Measurements from ENCODE around the gene ETFB. TPM values are rescaled to one million over a fixed set of nuclear protein-coding genes. Genes with fewer than 3 reads are reported as not detected.

ETFB gene
- total RNA-seq, 1 donor from 2014 or later = 40.7 TPM

DNA sequence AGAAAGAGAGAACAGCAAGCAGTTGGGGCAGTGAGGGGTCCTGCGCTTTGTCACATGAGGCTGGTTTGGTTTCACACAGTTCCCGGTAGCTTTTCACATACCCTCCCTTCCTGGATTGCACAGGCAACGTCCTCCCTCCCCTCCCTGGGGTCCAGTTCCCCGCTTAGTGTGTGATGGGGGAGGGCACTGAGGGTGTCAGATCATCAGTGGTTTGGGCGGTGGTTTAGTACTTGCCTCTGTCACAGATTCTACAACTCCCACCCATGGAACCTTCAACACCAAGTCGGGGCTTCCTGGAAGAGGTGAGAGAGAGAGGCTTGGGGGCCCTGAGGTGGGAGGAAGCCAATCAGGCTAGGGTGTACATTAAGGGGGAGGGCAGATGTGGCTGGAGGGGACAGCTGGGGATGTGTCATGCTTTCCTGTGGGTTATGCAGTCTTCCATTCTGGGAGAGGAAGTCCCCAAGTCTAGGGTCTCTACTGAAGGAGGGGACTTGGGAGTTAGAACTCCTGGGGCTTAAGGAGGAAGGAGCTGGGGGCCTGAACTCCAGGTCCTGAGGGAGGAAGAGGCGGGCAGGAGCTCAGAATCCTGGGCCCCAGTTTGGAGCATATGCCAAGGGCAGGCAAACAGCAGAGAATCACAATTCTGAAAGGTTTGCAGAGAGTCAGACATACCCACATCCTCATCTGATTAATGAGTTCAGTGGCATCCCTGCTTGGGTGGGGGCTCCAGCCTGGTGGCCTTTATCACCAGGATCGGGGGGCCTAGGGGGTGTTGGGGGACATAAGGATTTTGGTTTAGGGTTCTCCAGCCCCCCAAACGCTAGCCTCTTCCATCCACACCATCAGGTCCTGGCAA is 6.7 kb upstream of the ETFB start, which contains the start of gene NKG7:
TSS of gene NKG7 (minus strand) at position 6 of the 856 bp plus-strand sequence. CDS start 119 bp downstream, outside the sequence.
- no peak for DNase-seq

GRCh38 chr19:51372021-51372648 is 5.9 kb upstream of the ETFB start:
- DNase-seq = no peak

- DNase-seq = no peak
These were observed 5.0 kb upstream of the ETFB start for GRCh38 chr19:51371186-51371690.

GRCh38 chr19:51370230-51370629 is 4.0 kb upstream of the ETFB start:
- no peak for DNase-seq

DNA sequence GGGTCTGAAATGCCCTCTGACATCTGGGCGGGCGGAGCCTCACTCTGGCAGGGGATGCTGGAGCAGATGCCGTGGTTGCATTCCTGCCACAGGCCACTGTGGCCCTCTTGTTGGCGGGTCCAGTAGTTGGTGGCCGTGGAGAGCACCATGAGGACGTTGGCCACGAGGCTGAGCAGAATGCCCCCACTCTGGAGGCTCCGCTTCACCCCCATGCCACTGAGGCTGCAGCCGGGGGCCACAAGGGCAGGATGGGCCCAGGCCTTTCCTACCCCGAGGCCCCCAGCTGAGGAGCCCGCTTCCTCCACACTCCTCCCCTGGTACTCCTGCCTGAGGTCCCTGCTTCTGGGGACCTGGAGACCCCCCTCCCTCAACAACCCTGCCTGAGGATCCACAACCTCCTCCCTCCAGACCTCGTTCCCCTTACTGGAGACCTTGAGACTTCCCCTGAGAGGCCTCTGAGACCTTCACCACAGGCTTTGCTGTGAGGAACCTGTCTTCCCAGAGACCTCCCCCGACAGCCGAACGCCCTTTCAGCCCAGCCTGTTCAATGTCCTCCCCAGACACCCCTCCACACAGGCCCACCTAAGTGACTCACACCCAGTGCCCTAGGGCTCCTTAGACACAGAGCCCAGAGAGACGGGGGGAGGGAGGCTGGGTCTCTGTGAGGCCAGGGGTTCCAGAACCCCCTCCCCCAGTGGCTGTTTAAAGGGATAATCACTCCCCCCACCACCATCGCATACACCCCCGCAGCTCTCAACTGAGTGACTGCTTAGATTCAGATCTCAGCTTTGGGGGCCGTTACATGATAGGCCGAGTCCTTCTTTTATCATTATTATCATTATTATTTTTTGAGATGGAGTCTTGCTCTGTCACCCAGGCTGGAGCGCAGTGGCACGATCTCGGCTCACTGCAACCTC is 2.4 kb upstream of the ETFB start, which contains the start of gene CLDND2:
TSS of gene CLDND2 (minus strand) at position 638 of the 917 bp plus-strand sequence. CDS start at position 212, 426 bp downstream.
- no peak for DNase-seq

GRCh38 chr19:51367565-51368365 is 1.6 kb upstream of the ETFB start:
- DNase-seq = peak; percentile 97

DNA sequence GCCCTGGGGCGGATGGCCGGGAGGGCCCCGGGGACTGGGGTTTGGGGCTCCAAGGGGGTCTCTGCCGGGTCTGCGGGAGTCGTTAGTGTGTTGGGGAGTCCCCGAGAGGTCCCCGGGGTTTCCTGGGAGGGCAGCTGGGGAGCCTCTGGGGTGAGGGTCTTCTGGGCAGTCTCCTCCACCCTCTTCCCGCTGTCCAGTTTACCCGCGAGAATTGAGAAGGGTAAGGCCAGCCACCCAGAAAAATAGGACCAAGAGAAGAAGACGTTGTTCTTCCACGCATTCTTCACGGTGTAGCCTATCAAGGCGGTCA is 1.0 kb upstream of the ETFB start:
- DNase-seq = no peak

DNA sequence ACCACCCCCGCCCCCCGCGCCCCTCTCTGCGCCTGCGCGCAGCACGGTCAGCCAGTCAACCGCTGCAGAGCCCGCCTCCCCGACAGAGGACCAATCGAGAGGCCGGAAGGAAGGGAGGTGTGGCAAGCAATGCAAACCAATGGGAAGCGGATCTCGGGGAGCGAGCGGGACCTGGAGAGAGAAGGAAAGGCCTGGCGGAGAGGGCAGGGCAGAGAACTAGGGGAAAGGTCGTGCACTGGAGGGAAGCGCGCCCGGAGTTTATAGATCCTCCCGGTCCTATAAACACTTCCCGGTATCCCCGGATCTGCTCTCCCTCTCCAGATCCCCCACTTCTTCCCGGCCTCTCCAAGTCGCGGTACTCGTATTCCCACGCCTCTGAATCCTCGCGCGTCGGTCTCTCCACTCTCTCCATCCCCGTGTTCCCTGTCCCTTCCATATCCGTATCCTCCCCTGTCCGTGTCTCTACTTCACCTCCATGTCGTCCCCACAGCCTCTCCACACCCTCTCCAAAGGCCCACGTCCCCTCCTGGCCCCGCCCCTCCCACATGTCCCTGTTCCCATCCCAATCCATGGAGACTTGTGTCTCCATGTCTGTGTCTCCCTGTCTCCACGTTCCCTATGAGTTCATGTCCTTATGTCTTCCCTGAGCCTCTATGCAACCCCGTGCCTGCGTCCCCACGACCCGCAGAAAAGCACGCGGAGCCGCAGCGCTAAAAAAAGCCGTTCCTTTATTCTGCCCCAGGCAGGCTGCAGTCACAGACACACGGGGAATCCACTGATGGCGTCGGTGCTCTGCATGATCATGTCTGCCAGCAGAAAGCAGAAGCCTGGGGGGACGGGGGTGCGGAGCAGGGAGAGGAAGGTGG is 434 bp upstream of the ETFB start:
- peak; percentile 97 for DNase-seq

DNA sequence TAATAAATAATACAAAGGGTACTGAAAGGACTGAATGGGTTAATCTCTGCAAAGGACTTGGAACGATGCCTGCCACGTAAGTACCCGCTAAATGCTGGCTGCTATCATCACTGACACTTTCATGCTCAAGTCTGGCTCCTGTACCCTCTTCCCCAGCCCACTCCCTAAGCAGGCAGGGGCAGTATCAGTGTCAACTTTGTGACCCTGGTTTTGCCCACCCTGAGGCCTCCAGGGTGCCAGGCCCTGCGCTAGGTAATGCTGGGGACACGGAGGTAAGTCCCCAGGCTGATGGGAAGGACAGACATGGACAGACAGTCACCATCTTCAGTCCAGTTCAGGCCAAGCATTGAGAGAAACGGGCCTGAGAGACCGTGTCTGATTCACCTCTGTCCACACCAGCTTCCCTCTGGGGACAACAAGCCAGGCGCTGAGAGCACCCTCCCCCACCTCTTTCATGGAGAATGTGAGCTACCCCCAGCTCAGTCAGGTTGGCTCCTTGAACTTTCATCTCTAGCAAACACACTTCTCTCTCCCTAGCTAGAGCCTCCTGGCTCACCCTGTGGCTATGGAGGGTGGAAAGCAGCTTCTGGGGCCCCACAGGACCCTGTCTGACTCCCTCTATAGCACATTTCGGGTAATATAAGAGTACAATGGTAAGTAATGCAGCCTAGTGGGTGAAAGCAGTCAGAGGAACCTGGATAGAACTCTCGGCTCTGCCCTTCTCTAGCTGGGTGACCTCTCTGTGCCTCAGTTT is 800 bp downstream of the ETFB start:
- no peak for DNase-seq

DNA sequence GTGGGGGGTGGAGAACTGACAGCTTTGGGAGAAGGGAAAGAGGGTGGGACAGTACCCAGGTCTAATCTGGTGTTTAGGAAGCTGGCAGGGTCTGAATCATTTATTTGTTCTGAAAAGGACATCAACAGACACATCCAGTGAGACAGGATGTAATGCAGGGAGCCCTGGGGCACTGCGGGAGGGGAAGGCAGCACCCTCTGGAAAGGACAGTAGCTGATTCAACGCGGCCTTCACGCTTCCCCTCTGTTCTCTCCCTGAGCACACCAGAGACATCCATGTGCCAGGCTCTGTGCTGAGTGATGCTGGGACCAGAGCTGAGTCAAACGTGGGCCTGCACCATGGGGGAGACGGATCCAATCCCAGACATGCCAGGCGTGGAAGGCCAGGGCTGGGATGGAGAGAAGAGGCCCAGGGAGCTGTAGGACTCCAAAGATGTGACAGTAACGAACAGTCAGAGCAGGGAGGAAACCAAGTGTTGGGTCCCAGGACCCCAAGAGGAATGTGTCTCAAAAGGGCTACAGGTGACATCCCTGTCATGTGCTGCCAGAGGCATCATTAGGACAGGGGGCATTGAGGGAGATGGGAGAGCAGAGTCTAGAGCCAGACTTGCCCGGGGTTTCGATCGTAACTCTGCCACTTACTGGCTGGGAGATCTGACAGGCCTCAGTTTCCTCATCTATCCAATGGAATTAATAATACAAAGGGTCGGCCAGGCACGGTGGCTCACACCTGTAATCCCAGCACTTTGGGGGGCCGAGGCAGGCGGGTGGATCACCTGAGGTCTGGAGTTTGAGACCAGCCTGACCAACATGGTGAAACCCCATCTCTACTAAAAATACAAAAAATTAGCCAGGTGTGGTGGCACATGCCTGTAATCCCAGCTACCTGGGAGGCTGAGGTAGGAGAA is 1.7 kb downstream of the ETFB start:
- DNase-seq = no peak

- no peak for DNase-seq
These were observed 4.9 kb downstream of the ETFB start for GRCh38 chr19:51361239-51361638.

DNA sequence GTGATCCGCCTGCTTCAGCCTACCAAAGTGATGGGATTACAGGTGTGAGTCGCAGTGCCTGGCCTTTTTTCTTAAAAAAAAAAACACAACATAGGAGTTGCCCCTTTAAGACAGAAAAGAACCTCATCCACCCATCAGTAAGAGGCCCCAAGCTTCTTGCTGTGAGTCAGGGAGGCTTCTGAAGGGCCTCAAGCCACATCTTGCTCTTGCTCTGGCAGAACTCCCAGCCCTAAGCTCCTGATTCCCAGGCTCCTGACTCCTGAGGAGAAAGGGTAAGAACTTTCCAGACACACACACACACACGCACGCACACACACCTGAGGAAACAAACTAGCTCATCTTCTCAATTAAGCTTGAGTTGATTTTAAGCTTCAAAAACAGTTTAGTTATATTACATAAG is 6.9 kb downstream of the ETFB start:
- peak; percentile 32 for DNase-seq

DNA sequence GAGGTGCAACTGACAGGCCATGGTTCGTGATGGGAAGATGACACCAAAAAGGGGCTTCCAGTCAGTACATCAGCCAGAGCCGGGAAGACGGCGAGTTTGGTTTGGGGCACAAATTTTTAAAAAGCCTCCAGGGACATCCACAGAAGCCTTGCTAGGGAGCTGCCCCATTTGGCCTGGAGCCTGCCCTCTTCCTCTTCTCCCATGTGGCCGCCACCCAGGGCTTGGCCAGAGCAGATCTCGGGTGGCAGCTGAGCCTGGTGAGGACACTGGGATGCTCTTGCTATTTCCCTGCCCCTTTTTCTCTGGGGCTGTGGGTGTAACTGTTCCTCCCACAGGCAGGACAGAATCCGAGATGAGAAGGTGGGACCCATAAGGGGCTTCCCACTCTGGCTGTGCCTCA is 8.2 kb downstream of the ETFB start:
- DNase-seq = no peak

DNA sequence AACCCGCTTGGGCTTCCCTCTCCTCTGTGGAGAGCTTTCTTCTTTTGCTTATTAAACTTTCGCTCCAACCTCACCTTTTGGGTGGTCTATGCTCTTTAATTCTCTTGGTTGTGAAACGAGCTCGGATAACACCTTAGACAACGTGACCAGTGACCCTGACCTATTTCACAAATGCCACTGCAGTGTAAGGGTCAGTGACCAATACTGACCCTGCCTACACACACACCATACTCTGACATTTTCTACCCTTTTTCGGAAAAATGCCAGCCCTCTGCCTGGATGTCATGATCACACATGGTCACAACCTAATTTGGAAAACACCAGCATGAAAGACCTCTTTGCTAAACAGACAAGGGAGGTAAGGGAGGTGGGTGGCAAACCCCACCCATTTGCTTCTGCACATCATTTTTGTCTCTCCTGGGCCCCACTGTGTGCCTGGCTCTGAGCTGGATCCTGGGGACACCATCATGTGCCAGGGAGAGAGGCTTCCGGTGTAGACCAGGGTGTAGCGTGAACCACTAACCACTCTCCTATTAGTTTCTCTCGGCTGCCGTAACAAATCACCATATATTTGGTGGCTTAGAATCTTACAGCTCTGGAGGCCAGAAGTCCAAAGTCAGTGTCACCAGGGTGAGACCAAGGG is 9.9 kb downstream of the ETFB start:
- DNase-seq = no peak

DNA sequence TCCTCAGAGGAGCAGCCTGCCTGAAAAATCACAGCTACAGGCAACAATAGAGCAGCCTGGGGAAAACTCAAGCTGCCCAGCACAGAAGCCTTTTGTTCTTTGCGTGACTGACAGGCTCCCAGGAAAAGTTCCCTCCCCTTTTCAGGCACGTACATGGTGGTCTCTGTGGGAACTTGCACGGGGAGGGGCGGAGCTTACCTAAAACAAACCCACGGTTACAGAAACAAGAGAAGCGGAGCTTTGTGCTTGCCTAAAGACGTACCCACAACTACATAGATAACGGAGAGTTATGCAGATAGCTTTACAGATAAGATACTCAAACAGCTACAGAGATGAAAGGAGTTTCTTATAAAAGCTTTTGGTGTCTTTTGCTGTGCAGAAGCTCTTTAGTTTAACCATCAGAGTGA is 11.4 kb downstream of the ETFB start:
- DNase-seq = peak; percentile 8

- no peak for DNase-seq
These were observed 12.0 kb downstream of the ETFB start for GRCh38 chr19:51354103-51354741.

DNA sequence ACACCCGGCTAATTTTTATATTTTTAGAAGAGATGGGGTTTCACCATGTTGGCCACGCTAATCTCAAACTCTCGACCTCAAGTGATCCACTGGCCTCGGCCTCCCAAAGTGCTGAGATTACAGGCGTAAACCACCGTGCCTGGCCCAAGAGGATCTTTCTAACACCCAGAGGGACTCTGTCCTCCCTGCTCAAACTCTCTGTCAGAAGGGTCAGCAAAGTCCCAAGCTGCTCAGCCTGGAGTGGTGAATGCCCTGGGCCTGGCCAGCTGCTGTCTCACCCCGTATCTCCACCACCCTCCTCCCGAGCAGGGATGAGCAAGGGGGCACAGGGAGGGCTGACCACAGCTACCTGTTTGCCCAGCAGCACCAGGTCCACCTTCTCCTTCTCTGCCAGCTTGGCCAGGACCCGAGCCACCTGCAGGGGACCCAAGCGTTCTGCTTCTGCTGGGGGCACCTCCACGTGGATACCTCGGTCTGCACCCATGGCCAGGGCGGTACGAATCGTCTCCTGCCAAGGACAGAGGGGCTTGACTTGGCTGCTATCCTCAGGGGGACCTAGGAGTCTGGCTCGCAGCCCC is 13.3 kb downstream of the ETFB start:
- DNase-seq = no peak

All from skin of body (tissue), 2 donors.